Trophoblast cell (in vitro differentiated cells and primary cell): ENCODE results near the gene KIAA0513.

ENCODE experiments used
- DNase-seq, 2 donors: peaks; one replicate each; pipeline ENCODE4 v3.0.0-alpha.2; 2016
- H2AFZ ChIP-seq: 2 replicates; pipeline ENCODE4 v1.6.1; 2013; ENCODE audit warnings: low read length, moderate library complexity, mild to moderate bottlenecking; ENCODE audit not compliant: insufficient read depth, poor library complexity
- H2AK5ac ChIP-seq: 2 replicates; pipeline ENCODE4 v1.6.1; 2013; ENCODE audit warnings: mild to moderate bottlenecking, low read length
- H2BK120ac ChIP-seq: 2 replicates; pipeline ENCODE4 v1.6.1; 2013; ENCODE audit warnings: low read length, mild to moderate bottlenecking, moderate library complexity; ENCODE audit not compliant: insufficient read depth, poor library complexity
- H2BK12ac ChIP-seq: 2 replicates; pipeline ENCODE4 v1.6.1; 2013; ENCODE audit warnings: mild to moderate bottlenecking, low read length, moderate library complexity
- H2BK5ac ChIP-seq: 2 replicates; pipeline ENCODE4 v1.6.1; 2013; ENCODE audit warnings: low read length, low read depth, moderate library complexity, mild to moderate bottlenecking; ENCODE audit not compliant: poor library complexity
- H3K14ac ChIP-seq: 2 replicates; pipeline ENCODE4 v1.6.1; 2013; ENCODE audit warnings: mild to moderate bottlenecking, low read length
- H3K18ac ChIP-seq: 2 replicates; pipeline ENCODE4 v1.6.1; 2013; ENCODE audit warnings: mild to moderate bottlenecking, low read length
- H3K23ac ChIP-seq: 2 replicates; pipeline ENCODE4 v1.6.1; 2013; ENCODE audit warnings: low read length
- H3K27ac ChIP-seq: 2 replicates; pipeline ENCODE4 v1.5.1; 2013; ENCODE audit warnings: low read depth, mild to moderate bottlenecking, inconsistent platforms, low read length, moderate library complexity
- H3K27me3 ChIP-seq: 2 replicates; pipeline ENCODE4 v1.6.1; 2013; ENCODE audit warnings: inconsistent platforms, mild to moderate bottlenecking, low read length, moderate library complexity; ENCODE audit not compliant: insufficient read depth
- H3K36me3 ChIP-seq, 2 experiments: 1 replicate in 1 of 2; 2 replicates in 1 of 2; pipeline ENCODE4 v1.6.1; 2013; ENCODE audit warnings: low read length in 2 of 2, mild to moderate bottlenecking in 2 of 2, moderate library complexity in 1 of 2; ENCODE audit not compliant: insufficient read depth in 2 of 2, control insufficient read depth in 1 of 2
- H3K4ac ChIP-seq: 2 replicates; pipeline ENCODE4 v1.6.1; 2013; ENCODE audit warnings: low read depth, mild to moderate bottlenecking, low read length, moderate library complexity
- H3K4me1 ChIP-seq, 2 experiments: 1 replicate in 1 of 2; 2 replicates in 1 of 2; pipeline ENCODE4 v1.6.1; 2013; ENCODE audit warnings: low read length in 2 of 2, mild to moderate bottlenecking in 2 of 2, moderate library complexity in 1 of 2; ENCODE audit not compliant: insufficient read depth in 2 of 2, control insufficient read depth in 1 of 2
- H3K4me2 ChIP-seq: 2 replicates; pipeline ENCODE4 v1.6.1; 2013; ENCODE audit warnings: inconsistent platforms, mild to moderate bottlenecking, low read length, moderate library complexity
- H3K4me3 ChIP-seq: 2 replicates; pipeline ENCODE4 v1.5.1; 2013; ENCODE audit warnings: mild to moderate bottlenecking, low read depth, low read length, inconsistent platforms
- H3K79me1 ChIP-seq: one replicate; pipeline ENCODE4 v1.6.1; 2013; ENCODE audit warnings: low read length
- H3K79me2 ChIP-seq: 2 replicates; pipeline ENCODE4 v1.6.1; 2013; ENCODE audit warnings: low read length, mild to moderate bottlenecking; ENCODE audit not compliant: control insufficient read depth, insufficient read depth, poor library complexity
- H3K9ac ChIP-seq: 2 replicates; pipeline ENCODE4 v1.6.1; 2013; ENCODE audit warnings: mild to moderate bottlenecking, low read length
- H3K9me3 ChIP-seq: 2 replicates; pipeline ENCODE4 v1.6.1; 2013; ENCODE audit warnings: low read depth, mild to moderate bottlenecking, control low read depth, inconsistent platforms, low read length; ENCODE audit not compliant: insufficient read depth
- H4K12ac ChIP-seq: 2 replicates; pipeline ENCODE4 v1.6.1; 2013; ENCODE audit warnings: low read depth, mild to moderate bottlenecking, low read length, moderate library complexity
- H4K8ac ChIP-seq: 2 replicates; pipeline ENCODE4 v1.6.1; 2013; ENCODE audit warnings: low read depth, mild to moderate bottlenecking, low read length, moderate library complexity
- H4K91ac ChIP-seq: one replicate; pipeline ENCODE4 v1.6.1; 2013; ENCODE audit warnings: low read depth, mild to moderate bottlenecking, low read length, moderate library complexity
- WGBS: extraction: QIAGEN DNeasy Blood & Tissue Kit; methylation state at CpG from one replicate; pipeline ENCODE4 v1.1.7; 2013; ENCODE audit warnings: missing lambda C conversion rate; ENCODE audit not compliant: insufficient read length, insufficient coverage; ENCODE audit errors: extremely low coverage; 5-methylcytosine and 5-hydroxymethylcytosine counted together

KIAA0513 gene

GRCh38 chr16:85086347-85087291, 59.0 kb downstream of the KIAA0513 start:
- Histone ChIP-seq H2AK5ac (no peak overlapping the region), H3K14ac (no peak overlapping the region), H3K36me3 (no peaks in the 10 kb centered on the region), H4K91ac (no peak overlapping the region), H2BK120ac (no peak overlapping the region), H2AFZ (no peak overlapping the region), H3K27me3 (peaks cover 10% of the 10 kb centered on the region), H3K4me1 (peaks cover 23 to 34% of the 10 kb centered on the region in 2 experiments), H4K8ac (no peak overlapping the region), H3K79me2 (peaks cover 3% of the 10 kb centered on the region), H2BK12ac (no peak overlapping the region), H2BK5ac (no peak overlapping the region), H3K4ac (no peak overlapping the region), H3K79me1 (no peaks in the 10 kb centered on the region), H3K9me3 (no peaks in the 10 kb centered on the region), H3K9ac (no peak overlapping the region), H4K12ac (no peak overlapping the region), H3K4me2 (no peak overlapping the region), H3K23ac (no peak overlapping the region), H3K4me3 (no peak overlapping the region), H3K27ac (no peak overlapping the region), H3K18ac (no peak overlapping the region)
- peak in 1 of 2 donors; percentile 55 for DNase-seq
- WGBS, result no CpG with 5 or more reads among the region's 37 CpGs

GRCh38 chr16:85087899-85088569, 60.4 kb downstream of the KIAA0513 start:
- H3K79me2 ChIP-seq, result peaks cover 3% of the 10 kb centered on the region
- no peak overlapping the region for H3K23ac ChIP-seq
- no peak overlapping the region for H3K4me2 ChIP-seq
- no peak overlapping the region for H2AFZ ChIP-seq
- no peak overlapping the region for H2BK5ac ChIP-seq
- peak; percentile 23 to 41 for DNase-seq
- no peak overlapping the region for H3K4ac ChIP-seq
- H2AK5ac ChIP-seq, result no peak overlapping the region
- H2BK120ac ChIP-seq, result no peak overlapping the region
- H3K79me1 ChIP-seq, result no peaks in the 10 kb centered on the region
- no peaks in the 10 kb centered on the region for H3K36me3 ChIP-seq
- H3K4me3 ChIP-seq, result peak overlapping the region; percentile 39
- no peak overlapping the region for H4K12ac ChIP-seq
- no peak overlapping the region for H3K27ac ChIP-seq
- no peaks in the 10 kb centered on the region for H3K9me3 ChIP-seq
- peaks cover 20 to 24% of the 10 kb centered on the region in 2 experiments for H3K4me1 ChIP-seq
- no peak overlapping the region for H3K9ac ChIP-seq
- WGBS, result no CpG with 5 or more reads among the region's 21 CpGs
- no peak overlapping the region for H4K91ac ChIP-seq
- H3K14ac ChIP-seq, result no peak overlapping the region
- no peak overlapping the region for H2BK12ac ChIP-seq
- H4K8ac ChIP-seq, result no peak overlapping the region
- H3K27me3 ChIP-seq, result peaks cover 8% of the 10 kb centered on the region
- no peak overlapping the region for H3K18ac ChIP-seq

- no peak overlapping the region for H2BK120ac ChIP-seq
- H3K14ac ChIP-seq, result no peak overlapping the region
- H3K18ac ChIP-seq, result no peak overlapping the region
- H3K23ac ChIP-seq, result no peak overlapping the region
- no peak overlapping the region for H2AFZ ChIP-seq
- H3K9ac ChIP-seq, result no peak overlapping the region
- no peaks in the 10 kb centered on the region for H3K36me3 ChIP-seq
- WGBS, result no CpG with 5 or more reads among the region's 31 CpGs
- H3K4me2 ChIP-seq, result no peak overlapping the region
- H4K8ac ChIP-seq, result no peak overlapping the region
- H2BK5ac ChIP-seq, result no peak overlapping the region
- H3K27me3 ChIP-seq, result peaks cover 1% of the 10 kb centered on the region
- H3K9me3 ChIP-seq, result no peaks in the 10 kb centered on the region
- no peak overlapping the region for H2BK12ac ChIP-seq
- H4K91ac ChIP-seq, result no peak overlapping the region
- DNase-seq, result no peak
- peaks cover 20 to 24% of the 10 kb centered on the region in 2 experiments for H3K4me1 ChIP-seq
- no peak overlapping the region for H3K27ac ChIP-seq
- H3K79me2 ChIP-seq, result peaks cover 3% of the 10 kb centered on the region
- no peak overlapping the region for H4K12ac ChIP-seq
- no peak overlapping the region for H3K4ac ChIP-seq
- no peaks in the 10 kb centered on the region for H3K79me1 ChIP-seq
- H3K4me3 ChIP-seq, result no peak overlapping the region
- no peak overlapping the region for H2AK5ac ChIP-seq
These were observed 61.1 kb downstream of the KIAA0513 start for GRCh38 chr16:85088570-85089199.

- H3K14ac ChIP-seq, result no peak overlapping the region
- H2AK5ac ChIP-seq, result no peak overlapping the region
- no peak overlapping the region for H3K23ac ChIP-seq
- no peaks in the 10 kb centered on the region for H3K79me1 ChIP-seq
- peak overlapping the region; percentile 1 for H4K91ac ChIP-seq
- H3K36me3 ChIP-seq, result no peaks in the 10 kb centered on the region
- H3K4me3 ChIP-seq, result no peak overlapping the region
- H2BK12ac ChIP-seq, result no peak overlapping the region
- peak overlapping the region; percentile 5 for H3K27ac ChIP-seq
- H3K9ac ChIP-seq, result no peak overlapping the region
- no peak overlapping the region for H2AFZ ChIP-seq
- no peak overlapping the region for H3K4ac ChIP-seq
- WGBS, result no CpG with 5 or more reads among the region's 16 CpGs
- DNase-seq, result peak; percentile 58 to 59
- no peaks in the 10 kb centered on the region for H3K9me3 ChIP-seq
- no peak overlapping the region for H2BK5ac ChIP-seq
- no peak overlapping the region for H3K4me2 ChIP-seq
- H4K8ac ChIP-seq, result no peak overlapping the region
- no peak overlapping the region for H4K12ac ChIP-seq
- no peak overlapping the region for H3K18ac ChIP-seq
- H2BK120ac ChIP-seq, result no peak overlapping the region
- H3K4me1 ChIP-seq, result peaks cover 20 to 24% of the 10 kb centered on the region in 2 experiments
- H3K79me2 ChIP-seq, result peaks cover 3% of the 10 kb centered on the region
- no peaks in the 10 kb centered on the region for H3K27me3 ChIP-seq
These were observed 61.9 kb downstream of the KIAA0513 start for GRCh38 chr16:85089525-85089924.
